MM.1S (cell line): Measurements from ENCODE around the gene DTYMK.

Experiments
- CTCF ChIP-seq: fragments of 300-600 bp; sonication (generic); IDR thresholded peaks from 2 replicates; pipeline ENCODE4 v1.5.1; 2016; ENCODE audit warnings: antibody characterized with exemption, low read length, mixed read lengths
- EZH2 ChIP-seq: fragments of 300-600 bp; sonication (generic); optimal IDR thresholded peaks from 2 replicates; pipeline ENCODE3; 2017; ENCODE audit warnings: low read depth, mild to moderate bottlenecking, antibody characterized with exemption, low read length, mixed read lengths
- EZH2phosphoT487 ChIP-seq: fragments of 300-600 bp; sonication (generic); IDR thresholded peaks from 2 replicates; pipeline ENCODE4 v1.6.1; 2018; ENCODE audit warnings: antibody characterized with exemption, low read length

DNA sequence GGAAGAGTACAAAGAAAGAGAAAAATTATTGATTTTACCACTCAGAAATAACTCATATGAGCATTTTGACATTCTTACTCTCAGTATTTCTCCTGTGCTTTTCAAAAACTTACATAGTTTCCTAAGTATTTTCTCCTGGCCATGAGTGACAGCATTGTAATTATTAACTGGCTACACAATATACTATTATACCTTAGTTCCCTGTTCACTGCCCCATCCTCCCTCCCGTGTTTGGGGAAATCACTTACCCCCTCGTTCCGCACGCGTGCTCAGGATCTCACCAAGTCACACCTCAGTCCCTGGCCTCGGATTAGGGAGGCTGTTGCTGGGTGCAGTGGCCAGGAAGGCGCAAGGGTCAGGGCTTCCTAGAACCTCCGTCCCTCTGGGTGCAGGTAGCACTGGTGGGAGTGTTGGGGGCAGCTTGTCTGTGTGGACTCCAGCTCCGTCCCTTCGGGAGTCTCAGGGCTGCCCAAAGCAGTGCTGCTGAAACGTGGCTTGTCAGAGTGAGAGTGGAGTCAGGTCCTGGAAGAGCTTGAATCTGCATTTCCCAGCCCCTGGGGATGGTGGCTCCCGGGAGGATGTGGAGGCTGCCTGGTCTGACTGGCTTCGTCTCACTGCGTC lies 25.9 kb downstream of the DTYMK start:
- TF ChIP-seq CTCF, result no peak
- TF ChIP-seq EZH2phosphoT487, result no peak
- no peak for TF ChIP-seq EZH2
